Lower leg skin (tissue), 3 donors: Measurements from ENCODE around the gene LYL1.

ENCODE experiments used
- CTCF ChIP-seq, 3 donors: fragments of 450-650 bp; IDR thresholded peaks; one replicate each; pipeline ENCODE4 v1.5.1; 2016; ENCODE audit warnings: antibody characterized with exemption in 3 of 3, mild to moderate bottlenecking in 3 of 3, moderate library complexity in 2 of 3
- POLR2A ChIP-seq, 2 donors: fragments of 450-650 bp; IDR thresholded peaks; one replicate each; pipeline ENCODE4 v1.6.1; 2016 to 2017; ENCODE audit warnings: antibody characterized with exemption in 2 of 2, mild to moderate bottlenecking in 1 of 2, moderate library complexity in 1 of 2

GRCh38 chr19:13135068-13136062, 32.7 kb upstream of the LYL1 start:
- TF ChIP-seq CTCF (IDR thresholded peaks at IDR 0.05) (no peak), POLR2A (IDR thresholded peaks at IDR 0.05) (no peak)
